OCI-LY7 (cell line): ENCODE results near the gene WWOX. TPM values are rescaled to one million over a fixed set of nuclear protein-coding genes. Genes with fewer than 3 reads are reported as not detected.

Experiments used
- BruUV-seq: library from RNA; stranded (reverse); fragments of 400-500 nt; replicated peaks from 2 replicates; lab custom pipeline; 2021; lab: Mats Ljungman, UMichigan
- CTCF ChIA-PET: fragments of 300-600 bp; sonication (Branson Sonifier 250); formaldehyde crosslinking; loops from one replicate; lab custom pipeline; 2022; ENCODE audit warnings: antibody characterized with exemption; ENCODE audit not compliant: unreplicated experiment; lab: Charles Lee
- POLR2A ChIA-PET: fragments of 300-600 bp; sonication (Branson Sonifier 250); formaldehyde crosslinking; loops from one replicate; lab custom pipeline; 2022; ENCODE audit warnings: antibody characterized with exemption; lab: Charles Lee
- DNase-seq: peaks from one replicate; pipeline ENCODE4 v3.0.0-alpha.2; 2015; ENCODE audit warnings: low spot score
- H2AFZ ChIP-seq: fragments of 200-600 bp; sonication (generic), shearing (Covaris generic); 2 replicates; pipeline ENCODE4 v1.6.1; 2014; ENCODE audit warnings: mild to moderate bottlenecking, antibody characterized with exemption, low read length, moderate library complexity
- H3K27ac ChIP-seq: fragments of 200-600 bp; sonication (generic); 2 replicates; pipeline ENCODE4 v1.5.1; 2014; ENCODE audit warnings: mixed run types, low read depth, mild to moderate bottlenecking, moderate library complexity, low read length, inconsistent platforms; ENCODE audit not compliant: poor library complexity, severe bottlenecking
- H3K36me3 ChIP-seq: fragments of 200-600 bp; sonication (generic); 2 replicates; pipeline ENCODE4 v1.6.1; 2014; ENCODE audit warnings: mild to moderate bottlenecking, antibody characterized with exemption, low read length, moderate library complexity, mixed read lengths; ENCODE audit not compliant: insufficient read depth
- H3K4me1 ChIP-seq: fragments of 200-600 bp; sonication (generic); 2 replicates; pipeline ENCODE4 v1.5.1; 2014; ENCODE audit warnings: mild to moderate bottlenecking, low read length; ENCODE audit not compliant: insufficient read depth, poor library complexity, severe bottlenecking
- H3K4me2 ChIP-seq: fragments of 200-600 bp; sonication (generic); 2 replicates; pipeline ENCODE4 v1.6.1; 2014; ENCODE audit warnings: mild to moderate bottlenecking, low read length
- H3K4me3 ChIP-seq: fragments of 200-600 bp; sonication (generic); 2 replicates; pipeline ENCODE4 v1.5.1; 2014; ENCODE audit warnings: mild to moderate bottlenecking, low read depth, low read length; ENCODE audit not compliant: poor library complexity, severe bottlenecking
- H3K79me2 ChIP-seq: fragments of 200-600 bp; sonication (generic); 2 replicates; pipeline ENCODE4 v1.6.1; 2016; ENCODE audit warnings: low read depth, mild to moderate bottlenecking, low read length, moderate library complexity, mixed read lengths; ENCODE audit not compliant: insufficient read depth
- H3K9me2 ChIP-seq: fragments of 200-600 bp; sonication (generic); 2 replicates; pipeline ENCODE4 v1.6.1; 2016; ENCODE audit warnings: mild to moderate bottlenecking, low read length, mixed read lengths; ENCODE audit not compliant: insufficient read depth
- H3K9me3 ChIP-seq: fragments of 200-600 bp; sonication (generic); 2 replicates; pipeline ENCODE4 v1.6.1; 2014; ENCODE audit warnings: mild to moderate bottlenecking, mixed run types, low read length, mixed read lengths
- H4K20me1 ChIP-seq: fragments of 200-600 bp; sonication (generic); 2 replicates; pipeline ENCODE4 v1.6.1; 2014; ENCODE audit warnings: mild to moderate bottlenecking, antibody characterized with exemption, low read length, moderate library complexity, mixed read lengths; ENCODE audit not compliant: insufficient read depth
- EZH2phosphoT487 ChIP-seq: fragments of 200-600 bp; sonication (generic); IDR thresholded peaks from 2 replicates; pipeline ENCODE4 v1.6.1; 2018; ENCODE audit warnings: low read depth, borderline replicate concordance, mild to moderate bottlenecking, mixed run types, antibody characterized with exemption, low read length, moderate library complexity, mixed read lengths
- intact Hi-C: fragments of 100-400 bp; cut with micrococcal nuclease; formaldehyde crosslinking; loops from one replicate; pipeline ENCODE4 v1.10.0; 2022; ENCODE audit not compliant: unreplicated experiment
- total RNA-seq, 2 experiments: library from RNA; depleted of rRNA in 1 of 2; stranded (reverse); fragments of >200 nt in 1 of 2; shearing (Covaris generic) in 1 of 2; gene quantifications; 2 replicates each; pipeline ENCODE4 v1.2.3, GENCODE V29; 2014 to 2022
- TF ChIP-seq, protein P1 (sequence below): fragments of 200-600 bp; sonication (generic); conservative IDR thresholded peaks from 2 replicates; pipeline ENCODE4 v1.5.1; 2014; ENCODE audit warnings: mild to moderate bottlenecking, antibody characterized with exemption, low read length, moderate library complexity, mixed read lengths

Gene WWOX
- total RNA-seq, 2 experiments from 2014 or later = 40.2 to 47.6 TPM

- Histone ChIP-seq H4K20me1 (no peaks in the 10 kb centered on the region), H3K4me2 (peak overlapping the region; percentile 16; the same call in 1 of the 2 replicates), H3K9me3 (peaks cover 9% of the 10 kb centered on the region; the same call in 1 of the 2 replicates), H3K79me2 (no peaks in the 10 kb centered on the region), H3K4me3 (no peak overlapping the region), H2AFZ (no peak overlapping the region), H3K9me2 (no peaks in the 10 kb centered on the region), H3K27ac (no peak overlapping the region), H3K36me3 (no peaks in the 10 kb centered on the region), H3K4me1 (no peaks in the 10 kb centered on the region)
- no TSS peak for BruUV-seq
- no peak for TF ChIP-seq EZH2phosphoT487
- TF ChIP-seq, protein P1, sequence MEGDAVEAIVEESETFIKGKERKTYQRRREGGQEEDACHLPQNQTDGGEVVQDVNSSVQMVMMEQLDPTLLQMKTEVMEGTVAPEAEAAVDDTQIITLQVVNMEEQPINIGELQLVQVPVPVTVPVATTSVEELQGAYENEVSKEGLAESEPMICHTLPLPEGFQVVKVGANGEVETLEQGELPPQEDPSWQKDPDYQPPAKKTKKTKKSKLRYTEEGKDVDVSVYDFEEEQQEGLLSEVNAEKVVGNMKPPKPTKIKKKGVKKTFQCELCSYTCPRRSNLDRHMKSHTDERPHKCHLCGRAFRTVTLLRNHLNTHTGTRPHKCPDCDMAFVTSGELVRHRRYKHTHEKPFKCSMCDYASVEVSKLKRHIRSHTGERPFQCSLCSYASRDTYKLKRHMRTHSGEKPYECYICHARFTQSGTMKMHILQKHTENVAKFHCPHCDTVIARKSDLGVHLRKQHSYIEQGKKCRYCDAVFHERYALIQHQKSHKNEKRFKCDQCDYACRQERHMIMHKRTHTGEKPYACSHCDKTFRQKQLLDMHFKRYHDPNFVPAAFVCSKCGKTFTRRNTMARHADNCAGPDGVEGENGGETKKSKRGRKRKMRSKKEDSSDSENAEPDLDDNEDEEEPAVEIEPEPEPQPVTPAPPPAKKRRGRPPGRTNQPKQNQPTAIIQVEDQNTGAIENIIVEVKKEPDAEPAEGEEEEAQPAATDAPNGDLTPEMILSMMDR = no peak
- intact Hi-C loops = no loop called here
- DNase-seq = no peak
- ChIA-PET CTCF (no interaction called here), POLR2A (interaction anchor here (0.7 to 1.1 kb wide), 3 partner anchors 9 to 12 kb away, joined by 3 to 9 read pairs (median 6); no protein-coding TSS in a partner anchor)
These were observed 1064.4 kb downstream of the WWOX start for GRCh38 chr16:79163691-79164387.

DNA sequence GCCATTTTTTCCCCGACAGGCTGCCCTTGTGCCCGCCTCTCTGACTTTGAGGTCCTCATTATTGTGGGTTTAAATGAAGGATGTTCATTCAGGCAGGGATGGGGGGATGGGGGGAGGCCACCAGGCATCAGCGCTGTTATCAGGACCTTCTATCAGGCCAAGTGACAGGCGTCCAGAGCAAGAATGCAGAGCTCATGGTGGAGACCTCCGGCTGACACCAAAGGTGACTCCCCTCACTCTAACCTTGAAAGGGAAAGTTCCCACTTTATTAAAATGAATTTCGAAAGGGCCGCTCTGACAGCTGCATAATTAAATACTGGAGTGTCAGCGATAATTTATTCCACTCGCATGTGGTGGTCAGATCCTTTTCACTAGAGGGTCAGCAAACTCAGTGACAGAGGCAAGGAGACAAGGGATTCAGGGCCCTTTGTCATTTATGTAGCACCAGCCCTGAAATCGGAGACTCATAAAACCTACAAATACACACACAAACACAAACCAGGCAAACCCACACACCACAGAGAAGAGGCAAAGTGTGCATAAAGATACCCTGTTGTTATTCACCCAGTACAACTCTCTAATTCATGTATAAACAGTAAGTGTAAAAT lies 1065.0 kb downstream of the WWOX start:
- CTCF ChIA-PET = no interaction called here
- H3K36me3 ChIP-seq = no peaks in the 10 kb centered on the region
- H3K27ac ChIP-seq = no peak overlapping the region
- TF ChIP-seq, protein P1 = no peak
- no peak for TF ChIP-seq EZH2phosphoT487
- POLR2A ChIA-PET = interaction anchor here (0.7 to 1.1 kb wide), 3 partner anchors 10 to 11 kb away, joined by 3 to 9 read pairs (median 6); no protein-coding TSS in a partner anchor
- H3K4me1 ChIP-seq = no peaks in the 10 kb centered on the region
- no peaks in the 10 kb centered on the region for H3K79me2 ChIP-seq
- BruUV-seq = no TSS peak
- intact Hi-C loops = no loop called here
- H4K20me1 ChIP-seq = no peaks in the 10 kb centered on the region
- no peak overlapping the region for H2AFZ ChIP-seq
- H3K4me2 ChIP-seq = no peak overlapping the region
- H3K9me2 ChIP-seq = no peaks in the 10 kb centered on the region
- H3K4me3 ChIP-seq = no peak overlapping the region
- peaks cover 9% of the 10 kb centered on the region; the same call in 1 of the 2 replicates for H3K9me3 ChIP-seq
- no peak for DNase-seq

- Histone ChIP-seq H4K20me1 (no peaks in the 10 kb centered on the region), H2AFZ (no peak overlapping the region), H3K4me3 (no peak overlapping the region), H3K4me2 (no peak overlapping the region), H3K4me1 (no peaks in the 10 kb centered on the region), H3K27ac (no peak overlapping the region), H3K36me3 (no peaks in the 10 kb centered on the region), H3K9me3 (peaks cover 9% of the 10 kb centered on the region; the same call in 1 of the 2 replicates), H3K79me2 (no peaks in the 10 kb centered on the region), H3K9me2 (no peaks in the 10 kb centered on the region)
- TF ChIP-seq EZH2phosphoT487 = no peak
- TF ChIP-seq, protein P1 = no peak
- CTCF ChIA-PET = no interaction called here
- no peak for DNase-seq
- intact Hi-C loops = no loop called here
- no TSS peak for BruUV-seq
- POLR2A ChIA-PET = no interaction called here
These were observed 1065.6 kb downstream of the WWOX start for GRCh38 chr16:79165079-79165478.
